ENCODE data around the gene C14orf119.

DNA sequence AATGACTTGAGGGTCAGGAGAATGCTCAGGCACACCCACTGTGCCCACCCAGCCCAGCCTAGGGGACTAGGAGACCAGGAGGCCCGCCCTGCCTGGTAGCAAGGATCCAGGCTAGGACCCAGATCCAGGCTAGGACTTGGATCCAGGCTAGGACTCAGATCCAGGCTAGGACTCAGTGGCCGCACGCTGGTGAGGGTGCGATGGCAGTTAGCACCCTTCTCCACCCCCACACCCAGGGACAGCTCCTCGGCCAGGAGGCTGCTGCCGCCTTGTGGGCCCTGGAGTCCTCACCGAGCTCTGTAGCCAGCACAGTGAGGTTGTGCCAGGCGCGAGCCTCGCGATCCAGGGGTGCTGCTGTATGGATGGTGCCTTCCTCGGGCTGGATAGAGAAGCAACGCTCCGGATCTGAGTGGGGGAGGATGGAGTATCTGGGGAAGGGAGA lies 43.1 kb upstream of the C14orf119 start:
- TF ChIP-seq, protein P1, sequence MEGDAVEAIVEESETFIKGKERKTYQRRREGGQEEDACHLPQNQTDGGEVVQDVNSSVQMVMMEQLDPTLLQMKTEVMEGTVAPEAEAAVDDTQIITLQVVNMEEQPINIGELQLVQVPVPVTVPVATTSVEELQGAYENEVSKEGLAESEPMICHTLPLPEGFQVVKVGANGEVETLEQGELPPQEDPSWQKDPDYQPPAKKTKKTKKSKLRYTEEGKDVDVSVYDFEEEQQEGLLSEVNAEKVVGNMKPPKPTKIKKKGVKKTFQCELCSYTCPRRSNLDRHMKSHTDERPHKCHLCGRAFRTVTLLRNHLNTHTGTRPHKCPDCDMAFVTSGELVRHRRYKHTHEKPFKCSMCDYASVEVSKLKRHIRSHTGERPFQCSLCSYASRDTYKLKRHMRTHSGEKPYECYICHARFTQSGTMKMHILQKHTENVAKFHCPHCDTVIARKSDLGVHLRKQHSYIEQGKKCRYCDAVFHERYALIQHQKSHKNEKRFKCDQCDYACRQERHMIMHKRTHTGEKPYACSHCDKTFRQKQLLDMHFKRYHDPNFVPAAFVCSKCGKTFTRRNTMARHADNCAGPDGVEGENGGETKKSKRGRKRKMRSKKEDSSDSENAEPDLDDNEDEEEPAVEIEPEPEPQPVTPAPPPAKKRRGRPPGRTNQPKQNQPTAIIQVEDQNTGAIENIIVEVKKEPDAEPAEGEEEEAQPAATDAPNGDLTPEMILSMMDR (IDR thresholded peaks at IDR 0.05; ENCODE audit: insufficient read depth, low read length, poor library complexity, severe bottlenecking), result no peak
- no peak for TF ChIP-seq EZH2phosphoT487 (conservative IDR thresholded peaks at IDR 0.05; ENCODE audit: low read length)

Measured in SU-DHL-6 (cell line).